OCI-LY3 (cell line): ENCODE data around the gene ZSWIM8.
"Not testable (repeated sequence)": the region's sequence is repeated elsewhere in the genome, so short reads cannot be mapped to it uniquely, and the experiment has no call there.

Source experiments
- H2AFZ ChIP-seq: fragments of 200-600, 300-600 bp; shearing (Covaris generic); 2 replicates; pipeline ENCODE4 v1.6.0; 2014; ENCODE audit warnings: antibody characterized with exemption, low read depth, low read length
- H3K27ac ChIP-seq: fragments of 200-600, 300-600 bp; sonication (generic); 2 replicates; pipeline ENCODE4 v1.5.1; 2014; ENCODE audit warnings: mild to moderate bottlenecking, low read length, moderate library complexity, mixed read lengths
- H3K27me3 ChIP-seq: fragments of 200-600, 300-600 bp; sonication (generic); 2 replicates; pipeline ENCODE4 v1.6.1; 2014; ENCODE audit warnings: low read depth, low read length, mixed read lengths
- H3K36me3 ChIP-seq: fragments of 200-600, 300-600 bp; sonication (generic); replicated peaks from 2 replicates; pipeline ENCODE3; 2014; ENCODE audit warnings: low read depth, low read length, mixed read lengths
- H3K4me1 ChIP-seq: fragments of 300-600, 200-600 bp; sonication (generic); 2 replicates; pipeline ENCODE4 v1.6.1; 2014; ENCODE audit warnings: low read length, mixed read lengths
- H3K4me2 ChIP-seq: fragments of 200-600, 300-600 bp; sonication (generic); 2 replicates; pipeline ENCODE4 v1.6.1; 2014; ENCODE audit warnings: low read length, mixed read lengths
- H3K4me3 ChIP-seq: fragments of 300-600, 200-600 bp; sonication (generic); 2 replicates; pipeline ENCODE4 v1.5.1; 2014; ENCODE audit warnings: antibody characterized with exemption, mild to moderate bottlenecking, low read length, moderate library complexity
- H3K79me2 ChIP-seq: fragments of 300-600, 200-600 bp; shearing (Covaris generic); 2 replicates; pipeline ENCODE4 v1.6.1; 2014; ENCODE audit warnings: mild to moderate bottlenecking, low read length, mixed read lengths
- H3K9ac ChIP-seq: fragments of 300-600, 200-600 bp; shearing (Covaris generic); 2 replicates; pipeline ENCODE4 v1.6.0; 2014; ENCODE audit warnings: mild to moderate bottlenecking, low read length, moderate library complexity
- H3K9me3 ChIP-seq: fragments of 200-600, 300-600 bp; shearing (Covaris generic); 2 replicates; pipeline ENCODE4 v1.6.1; 2014; ENCODE audit warnings: low read length, mixed read lengths; ENCODE audit not compliant: insufficient read depth
- H4K20me1 ChIP-seq: fragments of 200-600, 300-600 bp; sonication (generic); 2 replicates; pipeline ENCODE4 v1.6.1; 2016; ENCODE audit warnings: low read length, mixed read lengths; ENCODE audit not compliant: insufficient read depth
- CTCF ChIP-seq: fragments of 200-600, 300-600 bp; sonication (generic); IDR thresholded peaks from 2 replicates; pipeline ENCODE4 v1.5.1; 2014; ENCODE audit warnings: antibody characterized with exemption, low read length, low read depth
- EZH2phosphoT487 ChIP-seq: fragments of 200-600 bp; shearing (Covaris generic); IDR thresholded peaks from 2 replicates; pipeline ENCODE4 v1.6.1; 2018; ENCODE audit warnings: antibody characterized with exemption, mixed run types, low read depth

ZSWIM8 gene

GRCh38 chr10:73782749-73783085, 2.7 kb upstream of the ZSWIM8 start:
- Histone ChIP-seq H3K9ac (peak overlapping the region; percentile 73), H3K9me3 (no peaks in the 10 kb centered on the region), H3K36me3 (peaks cover 6% of the 10 kb centered on the region), H4K20me1 (no peaks in the 10 kb centered on the region), H3K27ac (peak overlapping the region; percentile 51; the same call in 1 of the 2 replicates), H2AFZ (no peak overlapping the region), H3K27me3 (no peaks in the 10 kb centered on the region), H3K4me2 (peak overlapping the region; percentile 93), H3K79me2 (peaks cover 66% of the 10 kb centered on the region), H3K4me3 (peak overlapping the region; percentile 97), H3K4me1 (peaks cover 30% of the 10 kb centered on the region)
- TF ChIP-seq EZH2phosphoT487, result no peak
- TF ChIP-seq CTCF, result no peak

GRCh38 chr10:73785721-73786511, 510 bp downstream of the ZSWIM8 start:
- Histone ChIP-seq H3K9ac (peak overlapping the region; percentile 76), H2AFZ (no peak overlapping the region), H3K79me2 (peaks cover 54% of the 10 kb centered on the region), H3K4me2 (peak overlapping the region; percentile 91), H3K4me1 (peaks cover 19% of the 10 kb centered on the region), H3K27ac (peak overlapping the region; percentile 68), H3K27me3 (no peaks in the 10 kb centered on the region), H4K20me1 (no peaks in the 10 kb centered on the region), H3K9me3 (no peaks in the 10 kb centered on the region), H3K4me3 (peak overlapping the region; percentile 93), H3K36me3 (peaks cover 3% of the 10 kb centered on the region)
- TF ChIP-seq EZH2phosphoT487 (no peak), CTCF (no peak)

GRCh38 chr10:73786512-73786885, 1.1 kb downstream of the ZSWIM8 start:
- H2AFZ ChIP-seq, result no peak overlapping the region
- peaks cover 48% of the 10 kb centered on the region for H3K79me2 ChIP-seq
- TF ChIP-seq CTCF, result no peak

GRCh38 chr10:73787031-73787800, 1.8 kb downstream of the ZSWIM8 start:
- not testable (repeated sequence) for H3K27ac ChIP-seq, H4K20me1 ChIP-seq, H3K4me2 ChIP-seq, H3K9me3 ChIP-seq, H3K4me3 ChIP-seq, H2AFZ ChIP-seq, H3K27me3 ChIP-seq, H3K36me3 ChIP-seq, H3K9ac ChIP-seq
- Histone ChIP-seq H3K79me2 (peaks cover 41% of the 10 kb centered on the region), H3K4me1 (peaks cover 18% of the 10 kb centered on the region)

More at GRCh38 chr10:73786512-73786885, 1.1 kb downstream of the ZSWIM8 start:
- Histone ChIP-seq H3K36me3 (peaks cover 3% of the 10 kb centered on the region), H3K4me3 (peak overlapping the region; percentile 93), H3K9ac (peak overlapping the region; percentile 76), H3K4me1 (peaks cover 18% of the 10 kb centered on the region), H3K27ac (no peak overlapping the region), H3K27me3 (no peaks in the 10 kb centered on the region), H4K20me1 (no peaks in the 10 kb centered on the region), H3K9me3 (no peaks in the 10 kb centered on the region), H3K4me2 (peak overlapping the region; percentile 91)
